Ovary (tissue), 9 donors: Measurements from ENCODE around the gene ENOX2. TPM values are rescaled to one million over a fixed set of nuclear protein-coding genes. Genes with fewer than 3 reads are reported as not detected.

Source experiments
- DNase-seq, 5 donors: peaks; one replicate each; pipeline ENCODE4 v3.0.0-alpha.2; 2019 to 2020
- H3K27ac ChIP-seq, 2 donors: fragments of 200-600 bp; one replicate each; pipeline versions ENCODE4 v1.5.1 to v1.8.0; 2019 to 2022
- H3K27me3 ChIP-seq: fragments of 200-600 bp; one replicate; pipeline ENCODE4 v1.8.0; 2022
- H3K36me3 ChIP-seq: fragments of 200-600 bp; sonication (generic); one replicate; pipeline ENCODE4 v1.5.1; 2019
- H3K4me1 ChIP-seq: one replicate; pipeline ENCODE4 v1.8.1; 2013; ENCODE audit warnings: mild to moderate bottlenecking, moderate library complexity; ENCODE audit not compliant: insufficient read depth
- H3K4me3 ChIP-seq: fragments of 200-600 bp; sonication (generic); one replicate; pipeline ENCODE4 v1.5.1; 2017
- H3K9me3 ChIP-seq, 2 donors: fragments of 200-600 bp in 1 of 2; sonication (generic) in 1 of 2; one replicate each; pipeline versions ENCODE4 v1.5.1 to v1.8.1; 2013 to 2019; ENCODE audit warnings: mild to moderate bottlenecking in 1 of 2, moderate library complexity in 1 of 2
- EP300 ChIP-seq: sonication (generic); formaldehyde crosslinking; IDR thresholded peaks from one replicate; pipeline ENCODE4 v1.6.1; 2017; ENCODE audit warnings: antibody characterized with exemption
- POLR2A ChIP-seq: fragments of 450-650 bp; IDR thresholded peaks from one replicate; pipeline ENCODE4 v1.6.1; 2017; ENCODE audit warnings: antibody characterized with exemption, mild to moderate bottlenecking, moderate library complexity
- WGBS, 3 donors: extraction: QIAGEN DNeasy Blood & Tissue Kit in 1 of 3; methylation state at CpG; one replicate each; pipeline versions ENCODE4 v1.1.5 to v1.1.7; 2013 to 2017; 5-methylcytosine and 5-hydroxymethylcytosine counted together
- intact Hi-C, 4 donors: fragments of 100-400 bp; cut with DNase I; formaldehyde crosslinking; loops; one replicate each; pipeline versions ENCODE4 v1.11.0 to v1.15.1; 2022 to 2023
- polyA plus RNA-seq, 2 donors: library from polyadenylated mRNA; stranded (reverse); fragments of 200-250 nt in 1 of 2; fragments of 350-450 nt in 1 of 2; fragmentation: Illumina TruSeq in 1 of 2; extraction: RNeasy Lipid Tissue Mini Kit (QIAGEN cat#74804) in 1 of 2; gene quantifications; one replicate each; pipeline ENCODE4 v1.2.3, GENCODE V29; 2013 to 2014
- total RNA-seq, 7 donors: library from RNA; depleted of rRNA in 2 of 7; stranded (reverse); fragments of >200 nt in 2 of 7; fragmentation: NEBNext Ultra II Directional in 3 of 7; extraction: Animal tissue kit (Norgen Biotek cat#: 25700) in 3 of 7; gene quantifications; one replicate each; pipeline versions ENCODE4 v1.1.0 to v1.2.4, GENCODE V29; 2016 to 2023
- TF ChIP-seq, protein P1 (sequence below), 3 donors: fragments of 450-650 bp in 2 of 3; fragments of 200-600 bp in 1 of 3; IDR thresholded peaks; one replicate each; pipeline versions ENCODE4 v1.5.1 to v1.8.0; 2016 to 2022; ENCODE audit warnings: antibody characterized with exemption in 3 of 3, mild to moderate bottlenecking in 1 of 3
- donor health status: DM: no; HTN: no; CAD: no; lungs with moderate emphysema.
- donor health status: DM: no; HTN: no; CAD: no.
- donor health status: Bipolar disorder and iron deficiency.
- donor health status: DM: yes; HTN: yes; CAD: no.
- donor health status: DM: no; HTN: no; CAD: no.
- donor health status: DM: yes; HTN: yes; CAD: no.

The ENOX2 gene
- total and polyA plus RNA-seq, 9 donors, result 5.4 to 17.8 (median 13.1) TPM

GRCh38 chrX:130896026-130896425 lies 7.0 kb downstream of the ENOX2 start:
- Histone ChIP-seq H3K9me3 (no peaks in the 10 kb centered on the region), H3K4me1 (peaks cover 2% of the 10 kb centered on the region), H3K36me3 (no peaks in the 10 kb centered on the region), H3K27ac (no peak overlapping the region), H3K27me3 (no peaks in the 10 kb centered on the region), H3K4me3 (no peak overlapping the region)
- WGBS, 3 donors, result 4 to 20% (median 9%) methylated on average over 1 of the region's 1 CpG
- TF ChIP-seq, protein P1, sequence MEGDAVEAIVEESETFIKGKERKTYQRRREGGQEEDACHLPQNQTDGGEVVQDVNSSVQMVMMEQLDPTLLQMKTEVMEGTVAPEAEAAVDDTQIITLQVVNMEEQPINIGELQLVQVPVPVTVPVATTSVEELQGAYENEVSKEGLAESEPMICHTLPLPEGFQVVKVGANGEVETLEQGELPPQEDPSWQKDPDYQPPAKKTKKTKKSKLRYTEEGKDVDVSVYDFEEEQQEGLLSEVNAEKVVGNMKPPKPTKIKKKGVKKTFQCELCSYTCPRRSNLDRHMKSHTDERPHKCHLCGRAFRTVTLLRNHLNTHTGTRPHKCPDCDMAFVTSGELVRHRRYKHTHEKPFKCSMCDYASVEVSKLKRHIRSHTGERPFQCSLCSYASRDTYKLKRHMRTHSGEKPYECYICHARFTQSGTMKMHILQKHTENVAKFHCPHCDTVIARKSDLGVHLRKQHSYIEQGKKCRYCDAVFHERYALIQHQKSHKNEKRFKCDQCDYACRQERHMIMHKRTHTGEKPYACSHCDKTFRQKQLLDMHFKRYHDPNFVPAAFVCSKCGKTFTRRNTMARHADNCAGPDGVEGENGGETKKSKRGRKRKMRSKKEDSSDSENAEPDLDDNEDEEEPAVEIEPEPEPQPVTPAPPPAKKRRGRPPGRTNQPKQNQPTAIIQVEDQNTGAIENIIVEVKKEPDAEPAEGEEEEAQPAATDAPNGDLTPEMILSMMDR (IDR thresholded peaks at IDR 0.05), result no peak
- no peak for TF ChIP-seq POLR2A
- no peak for TF ChIP-seq EP300
- intact Hi-C loops, result no loop called here
- DNase-seq, result no peak

DNA sequence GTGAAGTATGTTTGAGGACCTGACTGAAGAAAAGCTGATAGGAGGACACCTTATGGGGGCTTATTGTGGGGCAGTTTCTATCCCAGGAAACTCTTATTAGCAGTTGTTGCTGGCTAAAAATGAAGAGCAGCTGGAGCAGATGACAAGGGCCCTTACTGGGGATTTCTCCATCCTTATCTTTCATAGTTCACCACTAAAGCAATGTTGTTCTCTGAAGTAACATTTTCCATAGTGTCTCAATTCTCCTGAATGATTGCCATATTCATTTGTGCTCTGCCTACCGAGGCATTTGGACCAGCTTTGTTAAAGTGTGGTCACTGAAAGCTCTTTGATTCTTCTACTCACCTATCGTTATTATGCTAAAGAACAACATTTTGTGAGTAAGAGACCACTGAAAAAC lies 7.7 kb downstream of the ENOX2 start:
- intact Hi-C loops, result no loop called here
- TF ChIP-seq EP300 (no peak), POLR2A (no peak)
- TF ChIP-seq, protein P1 (IDR thresholded peaks at IDR 0.05), result no peak
- Histone ChIP-seq H3K4me1 (peaks cover 2% of the 10 kb centered on the region), H3K36me3 (no peaks in the 10 kb centered on the region), H3K4me3 (no peak overlapping the region), H3K27ac (no peak overlapping the region), H3K9me3 (no peaks in the 10 kb centered on the region), H3K27me3 (no peaks in the 10 kb centered on the region)
- 32 to 38% (median 33%) methylated on average over 2 of the region's 2 CpGs for WGBS, 3 donors
- DNase-seq, result no peak

- no peaks in the 10 kb centered on the region for H3K9me3 ChIP-seq
- H3K27ac ChIP-seq, result no peak overlapping the region
- 33 to 35% (median 34%) methylated on average over 4 of the region's 4 CpGs for WGBS, 3 donors
- intact Hi-C loops, result no loop called here
- TF ChIP-seq, protein P1 (IDR thresholded peaks at IDR 0.05), result no peak
- TF ChIP-seq POLR2A, result no peak
- no peak for TF ChIP-seq EP300
- H3K4me1 ChIP-seq, result peaks cover 2% of the 10 kb centered on the region
- no peak overlapping the region for H3K4me3 ChIP-seq
- no peak for DNase-seq
- no peaks in the 10 kb centered on the region for H3K36me3 ChIP-seq
- no peaks in the 10 kb centered on the region for H3K27me3 ChIP-seq
Measured at GRCh38 chrX:130893356-130894085, 9.5 kb downstream of the ENOX2 start.

DNA sequence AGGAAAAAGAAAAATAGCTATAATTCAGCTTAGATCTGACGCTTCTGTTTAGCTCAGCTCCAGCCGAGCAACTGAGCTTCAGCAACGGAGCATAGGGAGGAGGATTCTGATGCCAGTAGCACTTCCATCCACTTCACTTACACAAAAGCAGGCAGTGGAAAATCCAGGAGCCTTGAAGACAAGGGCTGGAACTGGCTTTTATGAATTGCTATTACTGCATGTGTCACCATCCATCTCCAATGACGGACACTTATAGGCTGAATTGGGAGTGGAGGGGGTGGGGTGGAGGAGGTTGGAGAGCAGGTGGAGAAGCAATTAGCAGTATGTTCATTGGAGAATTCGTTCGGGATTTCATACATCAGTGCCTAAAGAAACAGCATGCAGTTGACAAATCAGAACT lies 15.6 kb downstream of the ENOX2 start:
- H3K27me3 ChIP-seq, result no peaks in the 10 kb centered on the region
- intact Hi-C loops, result no loop called here
- no peaks in the 10 kb centered on the region for H3K36me3 ChIP-seq
- TF ChIP-seq, protein P1 (IDR thresholded peaks at IDR 0.05), result no peak
- TF ChIP-seq EP300 (no peak), POLR2A (no peak)
- H3K4me3 ChIP-seq, result no peak overlapping the region
- H3K4me1 ChIP-seq, result no peaks in the 10 kb centered on the region
- no peaks in the 10 kb centered on the region for H3K9me3 ChIP-seq
- no peak for DNase-seq
- H3K27ac ChIP-seq, result no peak overlapping the region
- 63 to 80% (median 71%) methylated on average over 6 of the region's 6 CpGs for WGBS, 3 donors
